Measurements from ENCODE around the gene SMYD3. TPM values are rescaled to one million over a fixed set of nuclear protein-coding genes. Genes with fewer than 3 reads are reported as not detected.

SMYD3 gene
- total and polyA plus RNA-seq, 11 donors = 6.3 to 12.1 (median 9.5) TPM

DNA sequence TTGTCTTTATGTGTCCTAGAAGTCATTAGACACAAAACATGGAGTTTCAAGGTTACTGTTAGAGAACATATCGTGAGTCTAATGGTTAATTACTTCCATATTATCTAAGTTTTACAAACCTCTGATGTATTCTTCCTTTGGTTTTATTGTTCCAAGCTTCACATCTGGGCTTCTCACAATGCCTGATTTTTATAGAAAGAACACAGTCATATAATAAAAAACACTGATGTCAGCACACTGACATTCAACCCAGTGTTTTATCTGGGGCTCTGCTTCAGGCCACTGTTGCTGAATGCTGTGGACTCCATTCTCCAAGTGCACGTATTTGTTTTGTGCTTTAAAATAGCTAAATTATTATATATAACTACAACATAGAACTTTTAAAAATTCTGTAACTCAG, 232.9 kb downstream of the SMYD3 start:
- Histone ChIP-seq H3K36me3 (no peaks in the 10 kb centered on the region), H3K27me3 (no peaks in the 10 kb centered on the region), H3K9me3 (no peaks in the 10 kb centered on the region), H3K4me3 (no peak overlapping the region), H3K4me1 (no peaks in the 10 kb centered on the region), H3K27ac (no peak overlapping the region)
- intact Hi-C loops (cut with DNase I) = loop anchor here in 3 of 10 donors (5.0 to 10.0 kb wide), 2 partner anchors 257 to 259 kb away; no protein-coding TSS in a partner anchor
- ATAC-seq (no peak), DNase-seq (no peak)
- WGBS, 4 donors = 64 to 76% (median 68%) methylated on average over 2 of the region's 2 CpGs
- TF ChIP-seq POLR2A (IDR thresholded peaks at IDR 0.05) = no peak
- TF ChIP-seq CTCF (IDR thresholded peaks at IDR 0.05) = no peak

DNA sequence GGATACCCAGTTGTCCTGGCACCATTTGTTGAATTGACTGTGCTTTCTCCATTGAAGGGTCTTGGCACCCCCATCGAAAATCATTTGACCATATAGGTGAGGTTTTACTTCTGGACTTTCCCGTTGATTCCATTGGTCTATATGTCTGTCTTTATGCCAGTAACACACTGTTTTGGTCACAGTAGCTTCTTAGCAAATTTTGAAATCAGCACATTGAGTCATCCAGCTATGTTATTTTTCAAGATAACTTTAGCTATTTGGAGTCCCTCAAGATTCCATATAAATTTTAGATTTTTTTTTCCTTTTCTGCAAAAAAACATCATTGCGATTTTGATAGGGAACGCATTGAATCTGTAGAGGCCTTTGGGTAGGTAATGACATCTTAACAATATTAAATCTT, 235.6 kb downstream of the SMYD3 start:
- H3K4me3 ChIP-seq = no peak overlapping the region
- no peak overlapping the region for H3K27ac ChIP-seq
- TF ChIP-seq POLR2A (IDR thresholded peaks at IDR 0.05) (no peak), CTCF (IDR thresholded peaks at IDR 0.05) (no peak)
- no peak for DNase-seq
- H3K36me3 ChIP-seq = no peaks in the 10 kb centered on the region
- ATAC-seq = no peak
- H3K27me3 ChIP-seq = no peaks in the 10 kb centered on the region
- H3K9me3 ChIP-seq = no peaks in the 10 kb centered on the region
- WGBS, 4 donors = 91 to 96% (median 91%) methylated on average over 4 of the region's 4 CpGs
- intact Hi-C loops (cut with DNase I) = loop anchor here in 3 of 10 donors (5.0 to 10.0 kb wide), 2 partner anchors 254 to 257 kb away; no protein-coding TSS in a partner anchor
- H3K4me1 ChIP-seq = no peaks in the 10 kb centered on the region

- intact Hi-C loops (cut with DNase I) = loop anchor here in 3 of 10 donors (5.0 to 10.0 kb wide), 2 partner anchors 253 to 255 kb away; no protein-coding TSS in a partner anchor
- Histone ChIP-seq H3K4me1 (no peaks in the 10 kb centered on the region), H3K36me3 (no peaks in the 10 kb centered on the region), H3K4me3 (no peak overlapping the region), H3K27ac (no peak overlapping the region), H3K27me3 (no peaks in the 10 kb centered on the region), H3K9me3 (no peaks in the 10 kb centered on the region)
- no peak for DNase-seq
- TF ChIP-seq POLR2A (IDR thresholded peaks at IDR 0.05) (no peak), CTCF (IDR thresholded peaks at IDR 0.05) (no peak)
- ATAC-seq = no peak
Measured at GRCh38 chr1:246270236-246270635, 236.8 kb downstream of the SMYD3 start.

DNA sequence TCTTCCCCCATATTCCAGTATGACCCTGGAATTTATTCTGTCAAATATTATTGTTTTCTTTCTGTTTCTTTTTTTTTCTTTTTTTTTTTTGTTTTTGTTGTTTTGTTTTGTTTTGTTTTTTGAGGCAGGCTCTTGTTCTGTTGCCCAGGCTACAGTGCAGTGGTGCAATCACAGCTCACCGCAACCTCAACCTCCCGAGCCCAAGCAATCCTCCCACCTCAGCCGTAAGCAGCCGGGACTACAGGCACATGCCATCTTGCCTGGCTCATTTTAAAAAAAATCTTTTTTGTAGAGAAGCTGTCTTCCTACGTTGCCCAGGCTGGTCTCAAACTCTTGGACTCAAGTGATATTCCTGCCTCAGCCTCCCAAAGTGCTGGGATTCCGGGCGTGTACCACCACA, 237.6 kb downstream of the SMYD3 start:
- WGBS, 4 donors = 97 to 100% (median 98%) methylated on average over 7 of the region's 7 CpGs
- no peak for TF ChIP-seq POLR2A (IDR thresholded peaks at IDR 0.05)
- TF ChIP-seq CTCF (IDR thresholded peaks at IDR 0.05) = no peak
- no peak overlapping the region for H3K27ac ChIP-seq
- ATAC-seq = no peak
- H3K4me3 ChIP-seq = no peak overlapping the region
- H3K4me1 ChIP-seq = no peaks in the 10 kb centered on the region
- no peaks in the 10 kb centered on the region for H3K27me3 ChIP-seq
- H3K36me3 ChIP-seq = no peaks in the 10 kb centered on the region
- no peaks in the 10 kb centered on the region for H3K9me3 ChIP-seq
- intact Hi-C loops (cut with DNase I) = no loop called here
- no peak for DNase-seq

All from heart left ventricle (tissue), 16 donors.